GM12892 (cell line): ENCODE measurements around the gene KATNIP. TPM values are rescaled to one million over a fixed set of nuclear protein-coding genes. Genes with fewer than 3 reads are reported as not detected.

Source experiments
- DNase-seq: peaks from one replicate; pipeline ENCODE4 v3.0.0; 2011; ENCODE audit not compliant: insufficient read length
- FAIRE-seq: peaks from 2 replicates; lab custom pipeline; 2011; peaks lifted over from hg19 to GRCh38; lab: Jason Lieb, UNC
- POLR2A ChIP-seq: IDR thresholded peaks from 2 replicates; pipeline ENCODE4 v1.6.1; 2011; ENCODE audit warnings: low read depth, low read length, control low read depth
- POLR2AphosphoS5 ChIP-seq: IDR thresholded peaks from 2 replicates; pipeline ENCODE4 v1.6.1; 2011; ENCODE audit warnings: low read depth, low read length, control low read depth
- TAF1 ChIP-seq: IDR thresholded peaks from 2 replicates; pipeline ENCODE4 v1.6.1; 2011; ENCODE audit warnings: low read depth, mild to moderate bottlenecking, control low read depth, low read length, borderline replicate concordance
- polyA plus RNA-seq: library from polyadenylated mRNA; unstranded; fragments of >200 nt; gene quantifications from one replicate; pipeline ENCODE4 v1.2.1, GENCODE V29; 2012; ENCODE audit warnings: missing spikeins, inconsistent platforms; ENCODE audit not compliant: missing spikeins

Gene KATNIP
- polyA plus RNA-seq: 7.0 TPM

DNA sequence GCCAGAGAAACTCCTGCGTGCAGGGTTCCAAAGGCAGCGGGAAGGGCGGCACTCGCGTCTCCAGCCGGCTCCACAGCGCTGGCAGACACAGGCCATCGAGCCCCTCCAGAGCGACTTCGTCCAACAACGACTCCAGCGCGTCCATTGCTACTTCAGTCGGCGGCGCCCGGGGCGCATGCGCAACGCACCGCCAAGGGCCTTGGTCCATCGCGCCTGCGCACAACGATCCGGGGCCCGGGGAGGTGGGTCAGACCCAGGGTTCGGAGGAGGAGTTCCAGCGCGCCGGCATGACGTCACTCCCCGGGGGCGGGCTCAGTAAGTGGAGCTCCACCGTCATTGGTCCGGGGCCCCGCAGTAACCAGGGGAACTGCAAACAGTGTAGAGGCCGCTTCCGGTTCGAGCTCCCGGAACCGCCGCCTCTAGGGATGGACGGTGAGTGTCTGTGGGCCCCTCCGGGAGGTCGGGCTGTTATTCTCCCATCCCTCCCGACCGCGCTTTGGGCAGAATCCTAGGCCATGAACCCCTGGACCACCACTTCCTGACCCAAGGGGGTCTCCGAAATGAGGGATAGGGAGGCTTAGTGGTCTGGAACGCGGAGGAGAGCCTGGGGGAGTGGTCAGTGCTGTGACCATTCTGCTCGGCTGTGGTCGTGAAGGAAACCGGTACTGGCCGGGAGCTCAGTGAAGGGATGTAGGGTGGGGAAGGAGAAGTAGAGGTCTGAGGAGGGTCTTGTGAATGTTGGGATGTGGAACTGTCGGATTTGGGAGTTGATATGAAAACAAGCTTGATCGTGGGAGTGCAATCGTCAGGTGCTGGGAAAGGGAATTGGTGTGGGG is at the start of gene KATNIP, which contains the start of gene GTF3C1:
Gene KATNIP (plus strand): TSS at position 399 of the 836 bp plus-strand sequence. CDS start 27 bp downstream, at position 426.
Gene GTF3C1 (minus strand): TSS at position 168 of the 836 bp plus-strand sequence. CDS start 23 bp downstream, at position 145.
- DNase-seq (peak; percentile 100), FAIRE-seq (peak; percentile 99)
- TF ChIP-seq POLR2AphosphoS5: peak; percentile 47; the same call in 1 of the 2 replicates
- TF ChIP-seq POLR2A: peak; percentile 66; the same call in 1 of the 2 replicates
- TF ChIP-seq TAF1: peak; percentile 47; the same call in 1 of the 2 replicates

DNA sequence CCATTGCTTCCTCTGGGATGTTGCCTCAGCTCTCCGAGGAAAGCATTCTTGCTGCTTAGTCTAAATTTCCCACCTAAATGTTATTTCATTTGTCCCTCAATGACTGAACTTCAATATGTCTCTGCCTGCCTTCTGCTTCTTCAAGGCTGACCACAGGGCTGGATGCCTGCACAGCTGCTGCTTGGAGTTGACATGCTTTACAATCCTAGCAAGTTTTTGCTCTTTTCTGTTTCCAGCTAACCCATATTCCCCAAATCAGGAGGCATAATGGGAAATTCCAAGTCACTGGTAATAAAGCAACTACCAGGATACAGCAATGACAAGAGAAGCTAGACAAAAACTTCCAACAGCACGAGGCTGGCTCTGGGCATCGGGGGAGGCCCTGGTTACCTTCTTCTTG is 49.1 kb upstream of the KATNIP start:
- DNase-seq (no peak), FAIRE-seq (no peak)
- no peak for TF ChIP-seq POLR2A
- TF ChIP-seq POLR2AphosphoS5: no peak
- no peak for TF ChIP-seq TAF1

DNA sequence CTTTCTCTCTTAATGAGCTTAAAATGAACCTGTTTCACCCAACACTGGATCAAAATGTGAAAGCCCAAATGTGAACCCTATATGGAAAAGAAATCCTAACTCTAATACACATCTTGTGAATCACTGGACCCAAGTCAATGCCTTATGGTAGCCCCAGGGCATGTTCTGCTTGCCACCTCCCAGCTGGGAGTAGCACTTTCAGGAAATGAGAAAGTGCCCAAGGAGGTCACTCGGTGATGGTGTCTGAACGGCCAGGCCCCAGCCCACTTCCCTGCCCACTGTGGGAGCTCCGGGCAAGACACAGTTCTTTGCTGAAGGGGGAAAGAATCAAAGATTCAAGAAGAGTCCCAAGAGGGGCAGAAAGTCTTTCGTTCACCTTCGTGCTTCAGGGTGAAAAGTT is 46.3 kb upstream of the KATNIP start:
- DNase-seq (no peak), FAIRE-seq (no peak)
- TF ChIP-seq POLR2AphosphoS5 (no peak), TAF1 (no peak), POLR2A (no peak)

DNA sequence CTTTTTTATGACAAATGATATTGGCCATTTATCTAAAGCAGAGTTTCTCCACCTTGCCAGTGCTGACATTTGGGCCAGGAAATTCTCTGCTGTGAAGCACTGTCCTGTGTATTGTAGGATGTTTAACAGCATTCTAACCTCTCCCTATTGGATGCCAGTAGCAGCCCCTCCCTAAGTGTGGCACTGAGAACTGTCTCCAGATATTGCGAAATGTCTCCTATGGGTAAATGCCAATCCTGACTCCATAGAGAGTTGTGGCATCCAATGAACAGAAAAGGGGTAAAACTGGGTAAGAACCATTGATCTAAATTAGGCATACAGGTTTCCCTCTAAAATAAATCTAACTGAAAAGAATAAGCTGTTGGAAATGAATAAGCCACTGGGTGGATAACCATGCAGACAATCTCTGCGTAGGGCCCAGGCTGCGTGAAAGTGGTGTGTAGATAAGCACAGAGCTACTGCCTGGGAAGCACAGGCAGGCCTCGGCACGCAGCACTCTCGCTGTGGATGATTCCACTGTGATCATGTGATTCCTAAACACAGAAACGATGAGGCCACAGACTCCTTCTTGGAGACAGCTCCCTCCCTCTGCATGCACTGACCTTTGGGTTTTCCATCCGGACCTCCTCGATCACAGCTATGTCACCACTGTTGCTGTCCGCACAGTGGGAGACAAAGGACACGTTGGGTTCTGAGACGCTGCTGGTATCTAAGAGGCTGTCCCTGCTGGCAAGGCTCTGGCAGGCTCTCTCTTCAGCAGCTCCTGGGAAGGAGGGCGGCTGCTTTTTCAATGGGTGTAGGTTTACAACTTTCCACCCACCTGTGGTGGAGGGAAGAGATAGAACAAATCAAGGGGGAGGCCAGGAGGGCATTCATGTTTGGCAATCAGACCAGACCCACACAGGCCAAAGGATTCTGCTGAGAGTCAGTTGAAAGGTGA is 44.4 kb upstream of the KATNIP start:
- TF ChIP-seq POLR2AphosphoS5 (no peak), POLR2A (no peak), TAF1 (no peak)
- no peak for DNase-seq
- FAIRE-seq: no peak

DNA sequence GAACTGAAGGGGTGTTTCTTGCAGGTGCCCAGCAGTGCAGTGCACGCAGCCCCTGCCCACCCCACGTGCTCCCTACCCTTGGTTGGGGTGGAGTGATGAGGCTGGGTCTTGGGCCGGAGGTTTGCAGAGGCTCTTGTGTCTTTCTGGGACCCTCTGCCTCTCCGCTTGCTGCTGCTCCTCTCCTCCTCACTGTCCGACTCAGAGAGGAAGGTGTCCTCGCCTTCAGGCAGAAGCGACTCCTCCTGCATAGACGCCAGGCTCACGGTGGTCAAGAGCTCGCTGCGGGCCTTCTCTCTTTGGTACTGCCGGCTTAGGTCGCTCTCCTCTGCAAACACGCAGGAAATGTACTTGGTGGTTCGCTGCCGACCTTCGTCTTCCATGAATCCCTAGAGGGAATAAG is 43.2 kb upstream of the KATNIP start:
- TF ChIP-seq POLR2A (no peak), POLR2AphosphoS5 (no peak), TAF1 (no peak)
- DNase-seq (no peak), FAIRE-seq (no peak)

DNA sequence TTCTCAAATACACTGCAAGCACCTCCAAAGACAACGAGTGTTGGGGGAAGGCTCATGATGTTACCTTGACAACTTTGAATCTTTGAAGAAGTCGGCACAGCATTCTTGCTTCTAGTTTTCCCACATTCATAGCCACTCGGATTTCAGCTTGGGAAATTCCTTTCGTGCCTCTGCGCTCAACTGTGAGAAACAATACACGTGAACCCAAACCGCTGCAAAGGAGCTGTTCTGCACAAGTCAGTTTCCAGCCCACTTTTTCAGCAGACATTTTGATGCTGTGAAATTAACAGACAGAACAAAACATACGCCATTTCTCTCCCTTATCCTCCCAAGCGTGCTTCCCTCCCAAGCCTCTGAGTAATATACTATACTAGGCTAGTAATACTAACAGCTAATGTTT is 41.5 kb upstream of the KATNIP start:
- DNase-seq (no peak), FAIRE-seq (no peak)
- no peak for TF ChIP-seq TAF1
- TF ChIP-seq POLR2AphosphoS5: no peak
- no peak for TF ChIP-seq POLR2A

DNA sequence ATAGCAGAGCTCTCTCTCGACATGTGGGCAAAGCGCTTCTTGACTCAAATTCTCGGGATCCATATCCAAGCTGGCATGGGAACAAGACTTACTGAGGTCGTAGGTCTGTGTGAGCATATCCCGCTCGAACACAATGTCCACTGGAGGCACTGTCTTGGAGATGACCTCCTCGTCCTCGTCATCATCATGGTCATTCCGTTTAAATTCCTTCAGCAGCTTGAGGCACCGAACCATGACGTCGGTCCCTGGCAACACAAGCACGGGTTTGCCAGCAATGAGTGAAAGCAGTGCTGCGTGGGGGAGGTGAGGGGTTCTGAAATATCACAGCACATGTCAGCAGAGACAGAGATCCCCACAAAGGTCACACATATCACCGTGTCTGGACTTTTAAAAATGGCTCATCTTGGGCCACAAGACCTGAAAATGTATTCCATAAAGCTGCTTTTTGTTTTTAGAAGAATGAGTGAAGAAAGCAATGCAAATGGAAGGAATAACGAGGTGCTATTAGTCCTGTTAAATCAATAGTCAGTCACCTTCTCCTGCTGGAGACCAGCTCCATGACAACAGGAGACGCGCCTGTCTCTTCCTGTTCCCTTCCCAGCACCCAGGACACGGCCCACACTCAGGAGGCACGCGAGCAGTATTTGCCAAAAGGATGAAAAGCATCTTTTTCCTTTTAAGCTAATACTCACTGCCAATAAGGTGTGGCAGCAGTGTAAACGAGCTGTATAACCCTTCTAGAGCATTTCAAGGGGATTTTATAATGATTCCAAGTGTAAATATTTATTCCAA is 38.1 kb upstream of the KATNIP start:
- TF ChIP-seq TAF1: no peak
- no peak for TF ChIP-seq POLR2A
- no peak for TF ChIP-seq POLR2AphosphoS5
- DNase-seq: no peak
- FAIRE-seq: no peak

DNA sequence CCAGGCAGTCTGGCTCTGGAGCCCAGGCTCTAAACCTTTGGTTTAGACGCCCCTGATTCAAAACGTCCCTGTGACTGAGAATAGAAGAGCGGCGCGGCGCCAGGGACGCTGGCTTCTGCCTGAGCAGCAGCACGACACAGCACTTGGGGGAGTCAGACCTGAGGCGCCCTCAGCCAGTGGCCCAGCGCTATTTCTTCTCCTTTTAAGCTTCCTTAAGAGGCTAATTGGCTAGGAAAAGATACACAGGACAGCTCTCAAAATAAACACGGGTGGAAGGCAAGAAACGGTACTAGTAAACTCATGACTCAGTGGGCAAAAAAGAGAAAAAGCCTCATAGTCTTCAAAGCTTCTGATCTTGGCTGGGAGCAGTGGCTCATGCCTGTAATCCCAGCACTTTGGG is 35.1 kb upstream of the KATNIP start:
- no peak for FAIRE-seq
- no peak for DNase-seq
- TF ChIP-seq POLR2AphosphoS5 (no peak), POLR2A (no peak), TAF1 (no peak)

DNA sequence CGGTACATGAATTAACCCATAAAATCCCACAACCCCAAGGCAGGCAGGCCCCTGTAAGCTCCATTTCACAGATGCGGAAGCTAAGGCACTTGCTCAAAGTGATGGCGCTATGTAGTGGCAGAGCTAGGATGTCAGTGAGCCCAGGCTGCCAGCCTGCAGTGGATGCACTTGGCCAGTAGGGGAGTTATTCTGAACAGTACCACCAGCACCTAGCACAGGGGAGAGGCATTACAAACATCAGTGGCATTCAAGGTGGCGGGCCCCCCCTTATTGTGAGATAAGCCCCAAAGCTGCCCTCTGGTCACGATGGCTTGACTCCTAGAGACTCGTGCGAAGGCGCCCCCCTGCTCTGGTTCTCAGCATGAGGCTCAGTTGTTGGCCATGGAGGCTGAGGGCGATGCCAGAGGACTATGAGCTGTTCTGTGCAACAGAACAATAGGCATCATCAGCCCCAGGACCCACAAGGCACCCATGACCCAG is 34.0 kb upstream of the KATNIP start:
- TF ChIP-seq POLR2AphosphoS5 (no peak), POLR2A (no peak), TAF1 (no peak)
- DNase-seq: peak; percentile 57
- FAIRE-seq: peak; percentile 30

DNA sequence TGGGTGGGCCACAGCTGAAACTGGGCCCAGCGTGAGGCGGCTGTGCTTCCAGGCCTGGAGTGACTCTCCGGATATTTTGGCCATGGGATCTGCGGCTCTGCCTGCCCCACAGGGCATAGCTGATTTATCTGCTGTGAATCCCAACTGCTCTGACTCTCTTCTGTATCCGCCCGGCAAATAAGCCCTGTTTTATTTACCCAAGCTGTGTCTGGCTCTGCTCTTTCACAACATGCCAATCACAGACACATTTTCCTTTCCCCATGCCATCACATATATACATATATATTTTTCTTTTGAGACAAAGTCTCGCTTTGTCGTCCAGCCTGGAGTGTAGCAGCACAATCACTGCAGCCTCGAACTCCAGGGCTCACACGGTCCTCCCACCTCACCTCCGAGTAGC is 33.6 kb upstream of the KATNIP start:
- no peak for DNase-seq
- no peak for TF ChIP-seq TAF1
- no peak for TF ChIP-seq POLR2A
- no peak for TF ChIP-seq POLR2AphosphoS5
- no peak for FAIRE-seq

DNA sequence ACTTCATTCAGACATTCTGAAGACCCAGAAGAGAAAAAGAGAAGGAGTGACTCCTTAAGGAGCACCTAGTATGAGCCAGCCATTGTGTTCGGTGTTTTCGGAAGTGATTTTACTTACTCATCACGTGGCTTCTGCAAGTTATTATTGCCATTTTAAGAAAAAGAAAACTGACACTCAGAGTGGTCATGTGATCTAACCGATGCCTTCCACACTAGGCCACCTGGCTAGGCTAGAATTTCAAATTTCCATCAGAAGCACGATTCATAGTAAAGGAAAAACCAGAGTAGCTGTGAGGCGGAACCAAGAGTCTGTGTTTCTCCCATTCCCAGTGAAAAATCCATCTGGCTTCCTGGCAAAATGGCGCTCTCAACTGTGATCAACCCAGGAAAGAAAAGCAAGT is 32.3 kb upstream of the KATNIP start:
- no peak for DNase-seq
- TF ChIP-seq POLR2AphosphoS5 (no peak), POLR2A (no peak), TAF1 (no peak)
- no peak for FAIRE-seq
